Breast epithelium (tissue), 4 donors: ENCODE results near the gene HPDL. TPM values are rescaled to one million over a fixed set of nuclear protein-coding genes. Genes with fewer than 3 reads are reported as not detected.

ENCODE experiments used
- DNase-seq, 2 donors: peaks; one replicate each; pipeline ENCODE4 v3.0.0-alpha.2; 2019; ENCODE audit warnings: low spot score in 2 of 2
- H3K27ac ChIP-seq, 2 donors: fragments of 200-600 bp; sonication (generic) in 1 of 2; one replicate each; pipeline ENCODE4 v1.5.1; 2016 to 2019; ENCODE audit warnings: mild to moderate bottlenecking in 1 of 2
- H3K27me3 ChIP-seq, 2 donors: fragments of 200-600 bp; sonication (generic) in 1 of 2; one replicate each; pipeline versions ENCODE4 v1.5.1 to v1.6.0; 2017 to 2019; ENCODE audit warnings: control low read depth in 1 of 2, mild to moderate bottlenecking in 1 of 2
- H3K36me3 ChIP-seq: fragments of 200-600 bp; one replicate; pipeline ENCODE4 v1.5.1; 2019
- H3K4me1 ChIP-seq, 2 donors: fragments of 200-600 bp; sonication (generic); one replicate each; pipeline ENCODE4 v1.5.1; 2016 to 2019; ENCODE audit warnings: control low read depth in 1 of 2
- H3K4me3 ChIP-seq, 3 donors: fragments of 200-600 bp; sonication (generic); 1 replicate in 2 of 3; 2 replicates in 1 of 3; pipeline ENCODE4 v1.5.1; 2016 to 2019; ENCODE audit warnings: mild to moderate bottlenecking in 3 of 3, moderate library complexity in 2 of 3
- H3K9me3 ChIP-seq, 2 donors: fragments of 200-600 bp; sonication (generic) in 1 of 2; one replicate each; pipeline ENCODE4 v1.5.1; 2016 to 2019; ENCODE audit warnings: control low read depth in 1 of 2
- CTCF ChIP-seq, 3 donors: fragments of 450-650 bp; IDR thresholded peaks; one replicate each; pipeline ENCODE4 v1.5.1; 2016 to 2017; ENCODE audit warnings: antibody characterized with exemption in 3 of 3, mild to moderate bottlenecking in 3 of 3, moderate library complexity in 3 of 3
- POLR2A ChIP-seq: fragments of 450-650 bp; IDR thresholded peaks from one replicate; pipeline ENCODE4 v1.6.1; 2016; ENCODE audit warnings: antibody characterized with exemption, mild to moderate bottlenecking, moderate library complexity
- POLR2AphosphoS5 ChIP-seq, 3 donors: sonication (generic); formaldehyde crosslinking; IDR thresholded peaks; one replicate each; pipeline ENCODE4 v1.6.1; 2017; ENCODE audit warnings: antibody characterized with exemption in 3 of 3
- intact Hi-C: fragments of 100-400 bp; cut with DNase I; formaldehyde crosslinking; loops from one replicate; pipeline ENCODE4 v1.15.1; 2023; ENCODE audit warnings: low total_unique reads
- total RNA-seq, 3 donors: library from RNA; depleted of rRNA; stranded (reverse); fragments of >200 nt; gene quantifications; one replicate each; pipeline ENCODE4 v1.1.0, GENCODE V29; 2016

HPDL gene
- total RNA-seq, 3 donors from 2014 or later: 0.44 TPM; not detected in 2

- no peak overlapping the region for H3K4me3 ChIP-seq
- no peak for TF ChIP-seq POLR2AphosphoS5 (IDR thresholded peaks at IDR 0.05)
- no peak for TF ChIP-seq POLR2A
- TF ChIP-seq CTCF (IDR thresholded peaks at IDR 0.05): no peak
- H3K9me3 ChIP-seq: no peaks in the 10 kb centered on the region
- intact Hi-C loops: loop anchor here (10.0 kb wide), 1 partner anchor 143 kb away; the partner anchor contains the start of gene TESK2
- H3K27ac ChIP-seq: no peak overlapping the region
- no peak for DNase-seq
- H3K27me3 ChIP-seq: no peaks in the 10 kb centered on the region
- H3K36me3 ChIP-seq: no peaks in the 10 kb centered on the region
- no peaks in the 10 kb centered on the region for H3K4me1 ChIP-seq
Observed at GRCh38 chr1:45351508-45351907, 24.8 kb downstream of the HPDL start.

- Histone ChIP-seq H3K4me3 (no peak overlapping the region), H3K36me3 (no peaks in the 10 kb centered on the region), H3K27me3 (no peaks in the 10 kb centered on the region), H3K9me3 (no peaks in the 10 kb centered on the region), H3K27ac (no peak overlapping the region), H3K4me1 (no peaks in the 10 kb centered on the region)
- intact Hi-C loops: loop anchor here (10.0 kb wide), 1 partner anchor 141 kb away; the partner anchor contains the start of gene TESK2
- no peak for DNase-seq
- TF ChIP-seq CTCF (IDR thresholded peaks at IDR 0.05) (no peak), POLR2AphosphoS5 (IDR thresholded peaks at IDR 0.05) (no peak), POLR2A (no peak)
Observed at GRCh38 chr1:45353685-45354084, 27.0 kb downstream of the HPDL start.

GRCh38 chr1:45354838-45355237 is 28.1 kb downstream of the HPDL start:
- H3K9me3 ChIP-seq: no peaks in the 10 kb centered on the region
- no peak overlapping the region for H3K4me3 ChIP-seq
- DNase-seq: no peak
- no peak overlapping the region for H3K27ac ChIP-seq
- no peaks in the 10 kb centered on the region for H3K36me3 ChIP-seq
- intact Hi-C loops: loop anchor here (10.0 kb wide), 1 partner anchor 140 kb away; the partner anchor contains the start of gene TESK2
- no peaks in the 10 kb centered on the region for H3K27me3 ChIP-seq
- H3K4me1 ChIP-seq: no peaks in the 10 kb centered on the region
- no peak for TF ChIP-seq POLR2A
- TF ChIP-seq CTCF (IDR thresholded peaks at IDR 0.05): no peak
- no peak for TF ChIP-seq POLR2AphosphoS5 (IDR thresholded peaks at IDR 0.05)

- no peak for TF ChIP-seq CTCF (IDR thresholded peaks at IDR 0.05)
- no peak for TF ChIP-seq POLR2AphosphoS5 (IDR thresholded peaks at IDR 0.05)
- TF ChIP-seq POLR2A: no peak
Observed at GRCh38 chr1:45355683-45356082, 29.0 kb downstream of the HPDL start.

GRCh38 chr1:45356186-45356585 is 29.5 kb downstream of the HPDL start:
- no peak for TF ChIP-seq CTCF (IDR thresholded peaks at IDR 0.05)
- no peak for TF ChIP-seq POLR2AphosphoS5 (IDR thresholded peaks at IDR 0.05)
- TF ChIP-seq POLR2A: no peak
- H3K27me3 ChIP-seq: no peaks in the 10 kb centered on the region
- intact Hi-C loops: loop anchor here (10.0 kb wide), 1 partner anchor 139 kb away; the partner anchor contains the start of gene TESK2

More at GRCh38 chr1:45355683-45356082, 29.0 kb downstream of the HPDL start:
- Histone ChIP-seq H3K27me3 (no peaks in the 10 kb centered on the region), H3K4me3 (no peak overlapping the region), H3K4me1 (peaks cover 0 to 8% of the 10 kb centered on the region in 2 donors), H3K27ac (no peak overlapping the region), H3K9me3 (no peaks in the 10 kb centered on the region), H3K36me3 (no peaks in the 10 kb centered on the region)
- no peak for DNase-seq
- intact Hi-C loops: loop anchor here (10.0 kb wide), 1 partner anchor 139 kb away; the partner anchor contains the start of gene TESK2

More at GRCh38 chr1:45356186-45356585, 29.5 kb downstream of the HPDL start:
- Histone ChIP-seq H3K36me3 (no peaks in the 10 kb centered on the region), H3K9me3 (no peaks in the 10 kb centered on the region), H3K4me3 (no peak overlapping the region), H3K27ac (no peak overlapping the region), H3K4me1 (peaks cover 0 to 11% of the 10 kb centered on the region in 2 donors)
- no peak for DNase-seq
